ENCODE results near the gene RAB30. TPM values are rescaled to one million over a fixed set of nuclear protein-coding genes. Genes with fewer than 3 reads are reported as not detected.

The RAB30 gene
- total RNA-seq, 1 experiment from 2014 or later = 6.2 TPM

DNA sequence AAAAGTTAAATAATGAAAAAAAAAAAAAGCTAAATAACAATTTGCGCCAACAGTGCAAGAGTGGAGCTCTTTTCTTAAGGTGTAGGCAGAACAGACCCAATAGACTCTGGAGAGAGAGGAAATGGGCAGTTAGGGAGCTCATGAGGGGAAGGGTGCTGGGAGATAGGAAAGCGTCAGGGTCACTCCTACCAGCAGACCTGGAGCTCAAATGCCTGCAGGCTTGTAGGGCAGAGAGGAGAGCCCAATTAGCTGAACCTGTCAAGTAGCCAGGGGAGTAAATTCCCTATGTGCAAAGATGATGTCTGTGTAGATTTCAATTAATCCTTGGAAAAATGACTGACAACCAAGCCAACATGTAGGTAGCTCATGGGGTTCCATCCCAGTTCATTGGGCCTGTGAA is 73.0 kb downstream of the RAB30 start (continued):
- no peak for TF ChIP-seq SOX15 (CRISPR knock-in tag; IDR thresholded peaks at IDR 0.05)

DNA sequence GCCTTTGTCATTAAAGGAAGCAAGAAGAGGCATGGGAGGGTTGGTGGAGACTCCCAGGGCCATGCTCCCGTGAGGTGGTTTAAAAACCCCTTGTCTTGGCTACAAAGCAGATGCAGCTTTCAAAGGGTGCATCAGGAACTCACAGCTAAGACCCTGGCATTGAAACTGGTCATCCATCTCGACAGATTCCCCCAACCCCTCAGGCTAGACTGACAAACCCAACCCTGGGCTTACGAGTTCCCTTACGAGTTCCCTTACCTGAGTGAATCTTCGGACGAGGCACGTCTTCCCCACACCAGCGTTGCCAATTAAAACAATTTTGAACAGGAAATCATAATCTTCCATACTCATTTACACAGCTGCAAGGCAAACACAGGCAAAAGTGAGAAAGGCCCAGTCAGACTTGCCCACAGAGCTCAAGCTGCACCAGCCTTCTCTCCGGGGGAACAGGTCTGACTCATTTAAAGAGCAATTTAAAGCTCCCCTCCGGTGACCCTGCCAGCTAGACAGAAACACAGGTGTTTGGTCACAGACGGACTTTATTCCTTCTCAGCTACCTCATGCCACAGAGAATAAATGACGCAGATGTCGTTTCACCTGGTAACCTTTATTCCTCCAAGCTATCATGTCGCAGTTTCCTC is 74.6 kb downstream of the RAB30 start:
- POLR2A ChIA-PET = no interaction called here
- no peak overlapping the region for H3K4me3 Mint-ChIP-seq
- CTCF ChIA-PET = interaction anchor here (0.6 kb wide), 1 partner anchor 1650 kb away, joined by 3 read pairs; no protein-coding TSS in a partner anchor

DNA sequence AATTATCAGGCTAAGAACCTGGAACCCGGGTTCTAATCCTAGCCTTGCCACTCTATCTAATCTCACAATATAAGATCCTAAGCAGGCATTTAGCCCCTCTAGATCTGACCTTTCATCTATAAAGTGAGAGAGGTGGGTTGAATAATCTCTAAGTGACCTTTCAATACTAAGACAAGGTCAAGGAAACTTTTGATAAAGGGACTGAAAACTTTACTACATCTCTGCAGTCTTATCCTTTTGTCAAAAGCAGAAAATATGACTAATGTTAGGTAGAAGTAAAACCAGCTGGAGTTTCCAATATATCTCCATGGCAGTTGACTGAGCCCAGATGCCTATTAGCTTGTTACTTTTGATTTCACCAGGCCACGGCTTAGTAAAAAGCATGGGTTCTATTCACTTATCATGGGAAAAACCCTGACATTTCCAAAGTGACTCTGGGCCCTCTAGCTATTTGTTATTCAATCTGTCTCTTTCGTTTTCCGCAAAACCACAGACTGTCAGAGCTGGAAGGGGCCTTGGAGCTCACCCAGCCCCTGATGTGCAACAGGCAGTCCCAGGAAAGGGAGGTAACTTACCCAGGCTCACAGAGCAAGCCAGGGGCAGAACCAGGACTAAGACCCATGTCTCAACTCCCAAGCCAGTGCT is 75.8 kb downstream of the RAB30 start:
- no peaks in the 10 kb centered on the region for H3K36me3 Mint-ChIP-seq
- H3K9me3 Mint-ChIP-seq = no peaks in the 10 kb centered on the region
- no peak overlapping the region for H3K27ac Mint-ChIP-seq
- ATAC-seq = no peak
- DNase-seq (ENCODE audit: low spot score) = no peak
- CTCF ChIA-PET = no interaction called here
- H3K4me3 Mint-ChIP-seq = no peak overlapping the region
- peaks cover 14% of the 10 kb centered on the region for H3K4me1 Mint-ChIP-seq
- no peak for TF ChIP-seq RELA (CRISPR knock-in tag; IDR thresholded peaks at IDR 0.05; ENCODE audit: borderline replicate concordance)
- no peaks in the 10 kb centered on the region for H3K27me3 Mint-ChIP-seq (ENCODE audit: low read depth)
- POLR2A ChIA-PET = no interaction called here

More for the DNA sequence above, 74.6 kb downstream of the RAB30 start:
- Mint-ChIP-seq H3K27me3 (ENCODE audit: low read depth) (no peaks in the 10 kb centered on the region), H3K36me3 (no peaks in the 10 kb centered on the region), H3K4me1 (peaks cover 18% of the 10 kb centered on the region), H3K27ac (no peak overlapping the region), H3K9me3 (no peaks in the 10 kb centered on the region)
- no peak for ATAC-seq
- TF ChIP-seq FOXP1 (CRISPR knock-in tag; IDR thresholded peaks at IDR 0.05; ENCODE audit: borderline replicate concordance) (no peak), ZNF232 (CRISPR knock-in tag; IDR thresholded peaks at IDR 0.05) (no peak), NR2C2 (CRISPR knock-in tag; IDR thresholded peaks at IDR 0.05) (no peak), TP53 (CRISPR knock-in tag; IDR thresholded peaks at IDR 0.05) (no peak)
- TF ChIP-seq, protein P1, sequence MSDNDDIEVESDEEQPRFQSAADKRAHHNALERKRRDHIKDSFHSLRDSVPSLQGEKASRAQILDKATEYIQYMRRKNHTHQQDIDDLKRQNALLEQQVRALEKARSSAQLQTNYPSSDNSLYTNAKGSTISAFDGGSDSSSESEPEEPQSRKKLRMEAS (CRISPR knock-in tag; IDR thresholded peaks at IDR 0.05) = no peak
- TF ChIP-seq, protein P2, sequence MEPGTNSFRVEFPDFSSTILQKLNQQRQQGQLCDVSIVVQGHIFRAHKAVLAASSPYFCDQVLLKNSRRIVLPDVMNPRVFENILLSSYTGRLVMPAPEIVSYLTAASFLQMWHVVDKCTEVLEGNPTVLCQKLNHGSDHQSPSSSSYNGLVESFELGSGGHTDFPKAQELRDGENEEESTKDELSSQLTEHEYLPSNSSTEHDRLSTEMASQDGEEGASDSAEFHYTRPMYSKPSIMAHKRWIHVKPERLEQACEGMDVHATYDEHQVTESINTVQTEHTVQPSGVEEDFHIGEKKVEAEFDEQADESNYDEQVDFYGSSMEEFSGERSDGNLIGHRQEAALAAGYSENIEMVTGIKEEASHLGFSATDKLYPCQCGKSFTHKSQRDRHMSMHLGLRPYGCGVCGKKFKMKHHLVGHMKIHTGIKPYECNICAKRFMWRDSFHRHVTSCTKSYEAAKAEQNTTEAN (CRISPR knock-in tag; IDR thresholded peaks at IDR 0.05) = no peak
- no peak for DNase-seq (ENCODE audit: low spot score)

DNA sequence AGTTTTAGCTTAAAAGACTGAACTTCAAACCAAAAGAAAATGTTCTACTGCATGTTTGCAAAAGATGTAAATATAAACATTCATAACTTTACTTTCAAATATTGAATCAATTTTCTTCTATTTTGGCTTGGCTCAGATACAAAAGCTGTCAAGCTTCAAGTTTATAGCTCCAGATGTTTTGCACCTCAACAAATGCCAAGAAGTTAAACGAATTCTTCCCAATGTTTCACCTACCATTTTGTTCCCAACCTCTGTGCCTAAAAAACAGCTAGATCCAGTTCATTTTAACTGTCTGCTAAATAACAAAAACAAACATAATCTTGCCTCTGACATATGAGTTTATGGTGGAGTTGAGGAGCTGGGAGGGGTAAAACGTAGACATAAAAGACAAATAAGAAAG is 76.5 kb downstream of the RAB30 start:
- Mint-ChIP-seq H3K4me3 (no peak overlapping the region), H3K36me3 (no peaks in the 10 kb centered on the region), H3K27ac (no peak overlapping the region), H3K9me3 (no peaks in the 10 kb centered on the region), H3K27me3 (ENCODE audit: low read depth) (no peaks in the 10 kb centered on the region), H3K4me1 (peaks cover 13% of the 10 kb centered on the region)
- ATAC-seq (no peak), DNase-seq (ENCODE audit: low spot score) (no peak)
- POLR2A ChIA-PET = no interaction called here
- CTCF ChIA-PET = no interaction called here
- TF ChIP-seq MXD4 (CRISPR knock-in tag; IDR thresholded peaks at IDR 0.05; ENCODE audit: borderline replicate concordance) (no peak), MYBL2 (CRISPR knock-in tag; IDR thresholded peaks at IDR 0.05) (no peak), SMAD3 (CRISPR knock-in tag; IDR thresholded peaks at IDR 0.05; ENCODE audit: borderline replicate concordance) (no peak), ESRRA (CRISPR knock-in tag; IDR thresholded peaks at IDR 0.05; ENCODE audit: borderline replicate concordance) (no peak), FOXJ3 (CRISPR knock-in tag; IDR thresholded peaks at IDR 0.05; ENCODE audit: borderline replicate concordance) (no peak), JUN (CRISPR knock-in tag; IDR thresholded peaks at IDR 0.05) (no peak), EMX1 (CRISPR knock-in tag; IDR thresholded peaks at IDR 0.05) (no peak), IRF2 (CRISPR knock-in tag; IDR thresholded peaks at IDR 0.05; ENCODE audit: borderline replicate concordance, low read depth) (no peak), CREB1 (CRISPR knock-in tag; IDR thresholded peaks at IDR 0.05) (no peak), ZNF121 (CRISPR knock-in tag; IDR thresholded peaks at IDR 0.05) (no peak)
- TF ChIP-seq, protein P3, sequence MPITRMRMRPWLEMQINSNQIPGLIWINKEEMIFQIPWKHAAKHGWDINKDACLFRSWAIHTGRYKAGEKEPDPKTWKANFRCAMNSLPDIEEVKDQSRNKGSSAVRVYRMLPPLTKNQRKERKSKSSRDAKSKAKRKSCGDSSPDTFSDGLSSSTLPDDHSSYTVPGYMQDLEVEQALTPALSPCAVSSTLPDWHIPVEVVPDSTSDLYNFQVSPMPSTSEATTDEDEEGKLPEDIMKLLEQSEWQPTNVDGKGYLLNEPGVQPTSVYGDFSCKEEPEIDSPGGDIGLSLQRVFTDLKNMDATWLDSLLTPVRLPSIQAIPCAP (CRISPR knock-in tag; IDR thresholded peaks at IDR 0.05) = no peak
- TF ChIP-seq, protein P4, sequence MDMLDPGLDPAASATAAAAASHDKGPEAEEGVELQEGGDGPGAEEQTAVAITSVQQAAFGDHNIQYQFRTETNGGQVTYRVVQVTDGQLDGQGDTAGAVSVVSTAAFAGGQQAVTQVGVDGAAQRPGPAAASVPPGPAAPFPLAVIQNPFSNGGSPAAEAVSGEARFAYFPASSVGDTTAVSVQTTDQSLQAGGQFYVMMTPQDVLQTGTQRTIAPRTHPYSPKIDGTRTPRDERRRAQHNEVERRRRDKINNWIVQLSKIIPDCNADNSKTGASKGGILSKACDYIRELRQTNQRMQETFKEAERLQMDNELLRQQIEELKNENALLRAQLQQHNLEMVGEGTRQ (CRISPR knock-in tag; IDR thresholded peaks at IDR 0.05) = no peak
- TF ChIP-seq, protein P5, sequence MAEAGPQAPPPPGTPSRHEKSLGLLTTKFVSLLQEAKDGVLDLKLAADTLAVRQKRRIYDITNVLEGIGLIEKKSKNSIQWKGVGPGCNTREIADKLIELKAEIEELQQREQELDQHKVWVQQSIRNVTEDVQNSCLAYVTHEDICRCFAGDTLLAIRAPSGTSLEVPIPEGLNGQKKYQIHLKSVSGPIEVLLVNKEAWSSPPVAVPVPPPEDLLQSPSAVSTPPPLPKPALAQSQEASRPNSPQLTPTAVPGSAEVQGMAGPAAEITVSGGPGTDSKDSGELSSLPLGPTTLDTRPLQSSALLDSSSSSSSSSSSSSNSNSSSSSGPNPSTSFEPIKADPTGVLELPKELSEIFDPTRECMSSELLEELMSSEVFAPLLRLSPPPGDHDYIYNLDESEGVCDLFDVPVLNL (CRISPR knock-in tag; IDR thresholded peaks at IDR 0.05; ENCODE audit: borderline replicate concordance, low read depth) = no peak

Data from WTC11 (cell line).